Endodermal cell (in vitro differentiated cells): ENCODE measurements around the gene HYAL1. TPM values are rescaled to one million over a fixed set of nuclear protein-coding genes. Genes with fewer than 3 reads are reported as not detected.
A peak's percentile ranks its signal among the peaks of the same experiment; 100 is the strongest.

Source experiments
- DNase-seq: peaks from one replicate; pipeline ENCODE4 v3.0.0-alpha.2; 2017
- H3K27ac ChIP-seq: 2 replicates; pipeline ENCODE4 v1.5.1; 2013; ENCODE audit warnings: mild to moderate bottlenecking, low read depth, low read length, moderate library complexity
- H3K27me3 ChIP-seq: 2 replicates; pipeline ENCODE4 v1.6.1; 2013; ENCODE audit warnings: mild to moderate bottlenecking, low read length, moderate library complexity; ENCODE audit not compliant: insufficient read depth, control insufficient read depth, poor library complexity, severe bottlenecking
- H3K36me3 ChIP-seq: 2 replicates; pipeline ENCODE4 v1.7.0; 2013; ENCODE audit warnings: mild to moderate bottlenecking, low read length, moderate library complexity; ENCODE audit not compliant: control insufficient read depth, insufficient read depth
- H3K4me1 ChIP-seq: one replicate; pipeline ENCODE4 v1.7.0; 2013; ENCODE audit warnings: low read length; ENCODE audit not compliant: control insufficient read depth, insufficient read depth
- H3K4me3 ChIP-seq: 2 replicates; pipeline ENCODE4 v1.5.1; 2013; ENCODE audit warnings: mild to moderate bottlenecking, low read length, moderate library complexity
- H3K9ac ChIP-seq: 2 replicates; pipeline ENCODE4 v1.6.1; 2013; ENCODE audit warnings: mild to moderate bottlenecking, low read length, moderate library complexity; ENCODE audit not compliant: poor library complexity, severe bottlenecking; ENCODE audit errors: extremely low read depth
- H3K9me3 ChIP-seq: 2 replicates; pipeline ENCODE4 v1.6.1; 2013; ENCODE audit warnings: mild to moderate bottlenecking, low read length, moderate library complexity; ENCODE audit not compliant: control insufficient read depth
- H3K27ac Mint-ChIP-seq: 2 replicates; pipeline ENCODE4 v1.8.0; 2020; ENCODE audit warnings: mixed read lengths
- H3K27me3 Mint-ChIP-seq: 2 replicates; pipeline ENCODE4 v1.8.0; 2021; ENCODE audit warnings: mild to moderate bottlenecking, mixed read lengths; ENCODE audit not compliant: insufficient read depth
- H3K36me3 Mint-ChIP-seq: 2 replicates; pipeline ENCODE4 v1.8.0; 2020; ENCODE audit warnings: low read depth, mixed read lengths
- H3K4me1 Mint-ChIP-seq: 2 replicates; pipeline ENCODE4 v1.8.0; 2020; ENCODE audit warnings: mixed read lengths
- H3K4me3 Mint-ChIP-seq: 2 replicates; pipeline ENCODE4 v1.8.0; 2020; ENCODE audit warnings: mild to moderate bottlenecking, moderate library complexity, mixed read lengths
- H3K9me3 Mint-ChIP-seq: 2 replicates; pipeline ENCODE4 v1.8.0; 2020; ENCODE audit warnings: mild to moderate bottlenecking, mixed read lengths
- WGBS, 2 experiments: methylation state at CpG; one replicate each; pipeline versions ENCODE4 v1.1.5 to v1.1.7; 2013; ENCODE audit warnings: missing lambda C conversion rate in 2 of 2, mixed read lengths in 1 of 2; ENCODE audit not compliant: insufficient coverage in 1 of 2, insufficient read length in 1 of 2; 5-methylcytosine and 5-hydroxymethylcytosine counted together
- total RNA-seq, 2 donors: library from RNA; stranded (reverse); fragmentation: NEBNext Ultra II Directional in 1 of 2; extraction: Animal tissue kit (Norgen Biotek cat#: 25700) in 1 of 2; gene quantifications; 2 replicates in 1 of 2; 3 replicates in 1 of 2; pipeline ENCODE4 v1.2.1, GENCODE V29; 2021
- TF ChIP-seq, protein P1 (sequence below): fragments of 200-600 bp; sonication (generic); conservative IDR thresholded peaks from 2 replicates; pipeline ENCODE4 v1.5.0; 2021; ENCODE audit warnings: antibody characterized with exemption, mild to moderate bottlenecking

HYAL1 gene
- total RNA-seq, 2 donors from 2014 or later, result 0.92 to 1.8 TPM

- H3K27me3 ChIP-seq, result no peaks in the 10 kb centered on the region
- H3K27ac Mint-ChIP-seq, result no peak overlapping the region
- TF ChIP-seq, protein P1, sequence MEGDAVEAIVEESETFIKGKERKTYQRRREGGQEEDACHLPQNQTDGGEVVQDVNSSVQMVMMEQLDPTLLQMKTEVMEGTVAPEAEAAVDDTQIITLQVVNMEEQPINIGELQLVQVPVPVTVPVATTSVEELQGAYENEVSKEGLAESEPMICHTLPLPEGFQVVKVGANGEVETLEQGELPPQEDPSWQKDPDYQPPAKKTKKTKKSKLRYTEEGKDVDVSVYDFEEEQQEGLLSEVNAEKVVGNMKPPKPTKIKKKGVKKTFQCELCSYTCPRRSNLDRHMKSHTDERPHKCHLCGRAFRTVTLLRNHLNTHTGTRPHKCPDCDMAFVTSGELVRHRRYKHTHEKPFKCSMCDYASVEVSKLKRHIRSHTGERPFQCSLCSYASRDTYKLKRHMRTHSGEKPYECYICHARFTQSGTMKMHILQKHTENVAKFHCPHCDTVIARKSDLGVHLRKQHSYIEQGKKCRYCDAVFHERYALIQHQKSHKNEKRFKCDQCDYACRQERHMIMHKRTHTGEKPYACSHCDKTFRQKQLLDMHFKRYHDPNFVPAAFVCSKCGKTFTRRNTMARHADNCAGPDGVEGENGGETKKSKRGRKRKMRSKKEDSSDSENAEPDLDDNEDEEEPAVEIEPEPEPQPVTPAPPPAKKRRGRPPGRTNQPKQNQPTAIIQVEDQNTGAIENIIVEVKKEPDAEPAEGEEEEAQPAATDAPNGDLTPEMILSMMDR, result no peak
- no peaks in the 10 kb centered on the region for H3K36me3 ChIP-seq
- H3K9me3 ChIP-seq, result no peaks in the 10 kb centered on the region
- no peak overlapping the region for H3K4me3 Mint-ChIP-seq
- H3K9me3 Mint-ChIP-seq, result no peaks in the 10 kb centered on the region
- peaks cover 3% of the 10 kb centered on the region for H3K4me1 ChIP-seq
- no peaks in the 10 kb centered on the region for H3K27me3 Mint-ChIP-seq
- H3K4me1 Mint-ChIP-seq, result peaks cover 22% of the 10 kb centered on the region
- H3K27ac ChIP-seq, result no peak overlapping the region
- WGBS, 2 experiments, result 90 to 91% methylated on average over 4 to 8 of the region's 8 CpGs
- H3K36me3 Mint-ChIP-seq, result peaks cover 4% of the 10 kb centered on the region
- DNase-seq, result peak; percentile 35
- H3K4me3 ChIP-seq, result no peak overlapping the region
- no peak overlapping the region for H3K9ac ChIP-seq
Measured at GRCh38 chr3:50295553-50296431, 7.6 kb downstream of the HYAL1 start.

GRCh38 chr3:50294492-50295403 lies 8.6 kb downstream of the HYAL1 start:
- DNase-seq, result peak; percentile 42
- no peak overlapping the region for H3K27ac ChIP-seq
- Mint-ChIP-seq H3K36me3 (peaks cover 12% of the 10 kb centered on the region), H3K4me1 (peaks cover 14% of the 10 kb centered on the region), H3K27me3 (no peaks in the 10 kb centered on the region), H3K9me3 (no peaks in the 10 kb centered on the region), H3K27ac (peak overlapping the region; percentile 39), H3K4me3 (no peak overlapping the region)
- peaks cover 2% of the 10 kb centered on the region for H3K4me1 ChIP-seq
- no peaks in the 10 kb centered on the region for H3K27me3 ChIP-seq
- 91 to 95% methylated on average over 15 to 22 of the region's 22 CpGs for WGBS, 2 experiments
- H3K36me3 ChIP-seq, result peaks cover 2% of the 10 kb centered on the region
- no peaks in the 10 kb centered on the region for H3K9me3 ChIP-seq
- no peak overlapping the region for H3K4me3 ChIP-seq
- TF ChIP-seq, protein P1, result no peak
- H3K9ac ChIP-seq, result no peak overlapping the region

GRCh38 chr3:50294089-50294488 lies 9.3 kb downstream of the HYAL1 start:
- Mint-ChIP-seq H3K4me3 (no peak overlapping the region), H3K9me3 (no peaks in the 10 kb centered on the region), H3K36me3 (peaks cover 18% of the 10 kb centered on the region), H3K4me1 (peaks cover 11% of the 10 kb centered on the region), H3K27me3 (no peaks in the 10 kb centered on the region), H3K27ac (peak overlapping the region; percentile 39)
- no peak for DNase-seq
- H3K4me1 ChIP-seq, result no peaks in the 10 kb centered on the region
- H3K27ac ChIP-seq, result no peak overlapping the region
- 87 to 89% methylated on average over 3 to 4 of the region's 4 CpGs for WGBS, 2 experiments
- TF ChIP-seq, protein P1, result no peak
- no peaks in the 10 kb centered on the region for H3K9me3 ChIP-seq
- H3K9ac ChIP-seq, result no peak overlapping the region
- peaks cover 9% of the 10 kb centered on the region for H3K36me3 ChIP-seq
- no peak overlapping the region for H3K4me3 ChIP-seq
- H3K27me3 ChIP-seq, result no peaks in the 10 kb centered on the region
